DND-41 (cell line): Measurements from ENCODE around the gene ERC2.
A peak's percentile ranks its signal among the peaks of the same experiment; 100 is the strongest.

Experiments used
- ATAC-seq: fragments of 200-7000 bp; cut with Tn5 transposase; 3 replicates; pipeline ENCODE4 v1.9.1; 2021; ENCODE audit warnings: low read depth; ENCODE audit not compliant: insufficient read depth
- DNase-seq: peaks from one replicate; pipeline ENCODE4 v3.0.0-alpha.2; 2020
- H2AFZ ChIP-seq: 2 replicates; pipeline ENCODE4 v1.6.0; 2012; ENCODE audit warnings: low read depth, low read length
- H3K27ac ChIP-seq: 2 replicates; pipeline ENCODE4 v1.5.1; 2012; ENCODE audit warnings: low read length, inconsistent platforms
- H3K27me3 ChIP-seq: fragments of 200-600 bp; sonication (generic); 2 replicates; pipeline ENCODE4 v1.6.0; 2012; ENCODE audit warnings: low read length, mild to moderate bottlenecking, inconsistent platforms; ENCODE audit not compliant: insufficient read depth, poor library complexity
- H3K36me3 ChIP-seq: 2 replicates; pipeline ENCODE4 v1.5.1; 2012; ENCODE audit warnings: low read length, inconsistent platforms; ENCODE audit not compliant: insufficient read depth
- H3K4me1 ChIP-seq: 2 replicates; pipeline ENCODE4 v1.5.1; 2012; ENCODE audit warnings: mild to moderate bottlenecking, low read length; ENCODE audit not compliant: insufficient read depth
- H3K4me2 ChIP-seq: 2 replicates; pipeline ENCODE4 v1.6.0; 2012; ENCODE audit warnings: mild to moderate bottlenecking, moderate library complexity, low read length, inconsistent platforms; ENCODE audit not compliant: insufficient read depth
- H3K4me3 ChIP-seq, 2 experiments: fragments of 200-600 bp in 1 of 2; shearing (Covaris generic) in 1 of 2; 2 replicates each; pipeline ENCODE4 v1.5.1; 2012 to 2016; ENCODE audit warnings: inconsistent platforms in 2 of 2, low read length in 2 of 2, mild to moderate bottlenecking in 2 of 2, low read depth in 1 of 2, moderate library complexity in 1 of 2
- H3K79me2 ChIP-seq: 2 replicates; pipeline ENCODE4 v1.6.0; 2012; ENCODE audit warnings: low read length, inconsistent platforms; ENCODE audit not compliant: insufficient read depth
- H3K9ac ChIP-seq: 2 replicates; pipeline ENCODE4 v1.6.0; 2012; ENCODE audit warnings: low read depth, mild to moderate bottlenecking, inconsistent platforms, low read length, moderate library complexity
- H3K9me3 ChIP-seq: 2 replicates; pipeline ENCODE4 v1.5.1; 2012; ENCODE audit warnings: low read length, moderate library complexity, mild to moderate bottlenecking, inconsistent platforms; ENCODE audit not compliant: insufficient read depth, severe bottlenecking
- H4K20me1 ChIP-seq: 2 replicates; pipeline ENCODE4 v1.6.0; 2012; ENCODE audit warnings: low read length; ENCODE audit not compliant: insufficient read depth
- CTCF ChIP-seq: IDR thresholded peaks from 2 replicates; pipeline ENCODE4 v1.5.1; 2012; ENCODE audit warnings: borderline replicate concordance, low read length, moderate library complexity, mild to moderate bottlenecking; ENCODE audit not compliant: poor library complexity, severe bottlenecking; ENCODE audit errors: extremely low read depth
- EZH2 ChIP-seq: IDR thresholded peaks from 3 replicates; pipeline ENCODE4 v1.6.1; 2012; ENCODE audit warnings: borderline replicate concordance, low read depth, mild to moderate bottlenecking, moderate library complexity, low read length, inconsistent platforms; ENCODE audit not compliant: severe bottlenecking

Gene ERC2

GRCh38 chr3:55549177-55549576, 919.1 kb downstream of the ERC2 start:
- Histone ChIP-seq H4K20me1 (no peaks in the 10 kb centered on the region), H3K79me2 (no peaks in the 10 kb centered on the region), H3K27ac (no peak overlapping the region), H3K4me2 (no peak overlapping the region), H3K9me3 (no peaks in the 10 kb centered on the region), H3K36me3 (no peaks in the 10 kb centered on the region), H3K4me3 (no peak overlapping the region), H2AFZ (no peak overlapping the region), H3K4me1 (no peaks in the 10 kb centered on the region), H3K27me3 (peaks cover 2% of the 10 kb centered on the region), H3K9ac (no peak overlapping the region)
- DNase-seq (no peak), ATAC-seq (no peak)
- no peak for TF ChIP-seq EZH2
- TF ChIP-seq CTCF, result peak; percentile 3

- H3K36me3 ChIP-seq, result no peaks in the 10 kb centered on the region
- DNase-seq (no peak), ATAC-seq (no peak)
- no peak overlapping the region for H3K9ac ChIP-seq
- no peak for TF ChIP-seq CTCF
- TF ChIP-seq EZH2, result no peak
- no peak overlapping the region for H3K4me3 ChIP-seq
- no peak overlapping the region for H3K4me2 ChIP-seq
- H2AFZ ChIP-seq, result no peak overlapping the region
- no peak overlapping the region for H3K27ac ChIP-seq
- H3K79me2 ChIP-seq, result no peaks in the 10 kb centered on the region
- H3K27me3 ChIP-seq, result peaks cover 2% of the 10 kb centered on the region
- no peaks in the 10 kb centered on the region for H3K9me3 ChIP-seq
- no peaks in the 10 kb centered on the region for H3K4me1 ChIP-seq
- H4K20me1 ChIP-seq, result no peaks in the 10 kb centered on the region
These were observed 921.2 kb downstream of the ERC2 start for GRCh38 chr3:55546866-55547669.

GRCh38 chr3:55545995-55546394, 922.3 kb downstream of the ERC2 start:
- Histone ChIP-seq H4K20me1 (no peaks in the 10 kb centered on the region), H3K79me2 (no peaks in the 10 kb centered on the region), H3K4me2 (no peak overlapping the region), H3K27ac (no peak overlapping the region), H3K4me1 (no peaks in the 10 kb centered on the region), H2AFZ (no peak overlapping the region), H3K4me3 (no peak overlapping the region), H3K9me3 (no peaks in the 10 kb centered on the region), H3K9ac (no peak overlapping the region), H3K27me3 (peaks cover 2% of the 10 kb centered on the region), H3K36me3 (no peaks in the 10 kb centered on the region)
- TF ChIP-seq EZH2 (no peak), CTCF (no peak)
- DNase-seq, result no peak
- ATAC-seq, result no peak

- no peaks in the 10 kb centered on the region for H3K36me3 ChIP-seq
- TF ChIP-seq EZH2 (no peak), CTCF (no peak)
- H3K4me1 ChIP-seq, result no peaks in the 10 kb centered on the region
- no peak overlapping the region for H3K27ac ChIP-seq
- no peaks in the 10 kb centered on the region for H3K79me2 ChIP-seq
- H3K9me3 ChIP-seq, result no peaks in the 10 kb centered on the region
- DNase-seq (no peak), ATAC-seq (no peak)
- H2AFZ ChIP-seq, result no peak overlapping the region
- peaks cover 2% of the 10 kb centered on the region for H3K27me3 ChIP-seq
- no peak overlapping the region for H3K4me2 ChIP-seq
- H3K4me3 ChIP-seq, result no peak overlapping the region
- no peaks in the 10 kb centered on the region for H4K20me1 ChIP-seq
- no peak overlapping the region for H3K9ac ChIP-seq
These were observed 924.0 kb downstream of the ERC2 start for GRCh38 chr3:55544219-55544618.
